ENCODE measurements around the gene GPR35.

The GPR35 gene

GRCh38 chr2:240603081-240603835 lies 22.0 kb upstream of the GPR35 start:
- peak; percentile 55 for DNase-seq

DNA sequence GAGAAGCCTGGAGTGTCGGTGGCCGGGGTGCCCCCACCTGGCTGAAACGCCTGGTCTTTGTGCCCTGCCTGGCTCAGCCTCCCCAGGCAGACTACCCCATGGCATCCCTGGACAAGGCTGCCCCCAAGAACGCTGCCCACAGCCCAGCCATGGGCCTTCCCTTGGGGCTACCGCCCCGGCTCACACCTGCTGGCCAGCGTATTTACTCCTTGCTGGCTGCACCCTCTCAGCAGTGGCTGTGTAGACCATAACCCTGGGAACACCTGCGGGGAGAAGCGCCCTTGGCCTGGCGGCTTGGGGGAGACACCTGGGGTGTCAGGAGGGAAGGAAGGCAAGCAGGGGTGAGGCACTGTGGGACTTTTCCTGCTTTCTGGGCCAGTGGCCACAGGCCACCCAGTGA lies 21.4 kb upstream of the GPR35 start:
- peak; percentile 58 for DNase-seq

DNA sequence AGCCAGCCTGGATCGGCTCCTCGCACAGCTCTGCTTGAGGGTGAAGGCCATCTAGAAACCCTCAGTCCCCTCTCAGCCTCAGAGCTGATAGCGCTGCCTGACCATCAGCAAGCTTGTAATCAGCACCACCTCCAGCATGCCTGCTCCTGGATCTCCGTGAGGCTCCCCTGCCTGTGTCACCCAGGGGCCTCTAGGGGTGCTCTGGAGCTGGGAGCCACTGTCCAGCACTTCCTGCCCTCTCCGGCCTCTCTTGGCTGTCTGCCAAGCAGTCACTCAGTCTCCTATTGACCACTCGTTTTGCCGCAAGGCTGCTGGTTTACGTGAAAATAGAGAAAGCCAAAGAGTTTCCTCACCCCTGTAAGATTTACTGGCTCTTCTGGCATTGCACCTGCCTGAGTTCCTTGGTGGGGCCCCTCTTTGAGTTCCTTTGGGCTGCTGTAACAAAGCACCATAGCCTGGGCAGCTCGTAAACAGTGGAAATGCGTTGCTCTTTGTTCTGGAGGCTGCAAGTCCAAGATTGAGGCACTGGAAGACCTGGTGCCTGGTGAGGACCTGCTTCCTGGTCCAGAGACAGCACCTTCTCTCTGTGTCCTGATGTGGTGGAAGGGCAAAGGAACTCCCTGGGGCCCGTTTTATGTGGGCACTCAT lies 20.9 kb upstream of the GPR35 start:
- peak; percentile 57 for DNase-seq

DNA sequence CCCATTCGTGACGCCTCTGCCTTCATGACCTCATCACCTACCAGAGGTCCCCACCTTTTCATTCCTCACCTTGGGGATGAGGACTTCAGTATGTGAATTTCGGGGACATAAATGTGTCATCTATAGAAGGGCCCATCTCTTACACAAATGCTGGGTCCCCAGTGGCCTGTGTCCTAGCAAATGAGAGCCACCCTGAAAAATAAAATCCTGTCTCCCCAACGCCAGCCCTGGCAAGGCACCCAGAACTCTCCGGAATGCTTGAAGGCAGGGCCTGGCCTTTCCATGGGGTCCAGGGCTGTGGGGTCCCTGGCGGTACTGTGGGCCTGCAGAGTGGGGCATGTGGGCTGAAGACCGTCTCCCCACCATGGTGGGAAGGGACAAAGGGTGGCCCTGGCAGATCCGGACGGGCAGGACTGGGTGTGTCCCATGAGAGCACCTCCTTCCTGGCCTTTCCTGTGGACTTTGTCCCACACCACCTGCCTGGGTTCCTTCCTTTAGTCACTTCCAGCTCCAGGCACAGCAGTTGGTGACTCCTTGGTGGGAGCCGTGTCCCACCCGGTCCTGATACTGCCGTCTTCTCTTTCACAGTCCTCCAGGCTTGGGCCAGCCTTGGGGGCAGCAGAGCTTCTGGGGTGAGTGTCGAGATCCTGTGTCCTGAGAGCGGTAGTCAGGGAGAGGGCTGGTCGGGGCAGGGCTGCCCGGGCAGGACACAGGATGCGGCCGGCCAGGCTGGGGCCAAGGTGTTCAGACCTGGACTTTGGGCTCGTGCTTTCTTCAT lies 20.2 kb upstream of the GPR35 start:
- DNase-seq: peak; percentile 56

- DNase-seq: peak; percentile 56
These were observed 19.2 kb upstream of the GPR35 start for GRCh38 chr2:240605867-240606743.

DNA sequence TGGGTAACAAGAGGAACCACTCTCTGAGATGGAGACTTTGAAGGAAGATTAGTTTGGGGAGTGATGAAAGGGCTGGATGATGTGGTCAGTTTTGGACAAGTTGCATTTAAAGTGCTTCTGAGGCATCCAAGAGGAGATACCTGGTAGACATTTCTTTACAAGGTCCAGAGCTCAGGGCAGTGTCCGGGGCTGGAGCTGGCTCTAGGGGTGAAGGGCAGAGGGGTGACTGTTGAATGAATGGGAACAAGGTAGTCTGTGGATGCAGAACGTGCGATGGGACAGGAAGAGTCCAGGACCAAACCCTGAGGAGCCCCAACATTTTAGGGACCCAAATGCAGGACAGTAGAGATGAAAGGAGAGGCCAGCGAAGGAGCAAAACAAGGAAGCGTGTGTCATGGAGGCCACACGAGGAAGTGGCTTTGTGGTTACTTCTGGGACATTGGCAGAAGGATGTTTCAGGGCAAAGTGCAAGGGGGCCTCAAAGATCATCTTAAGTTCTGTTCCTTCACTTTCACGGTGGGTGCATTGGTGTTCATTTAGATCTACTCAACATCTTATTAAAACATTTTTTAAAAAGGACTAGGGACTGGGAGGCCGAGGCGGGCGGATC lies 13.6 kb upstream of the GPR35 start:
- no peak for DNase-seq

- no peak for DNase-seq
These were observed 11.5 kb upstream of the GPR35 start for GRCh38 chr2:240613781-240614180.

GRCh38 chr2:240614391-240614790 lies 10.9 kb upstream of the GPR35 start:
- peak; percentile 50 for DNase-seq

DNA sequence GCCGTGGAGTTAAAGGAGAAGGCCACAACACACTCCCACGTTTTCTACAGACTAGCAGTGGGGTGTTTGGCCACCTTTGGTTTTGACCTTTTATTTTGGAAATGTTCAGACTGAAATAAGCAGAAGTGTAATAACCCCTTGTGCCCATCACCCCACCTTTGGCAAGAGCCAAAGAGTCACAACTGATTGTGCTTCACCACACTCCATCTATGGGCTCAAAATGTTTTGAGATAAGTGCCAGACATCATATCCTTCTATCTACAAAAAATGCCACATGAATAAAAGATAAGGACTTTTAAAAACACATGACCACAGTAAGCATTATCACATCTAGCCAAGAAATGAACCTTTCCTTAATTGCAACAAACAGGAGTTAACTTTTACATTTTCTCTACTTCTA lies 9.9 kb upstream of the GPR35 start:
- no peak for DNase-seq

GRCh38 chr2:240615820-240616547 lies 9.3 kb upstream of the GPR35 start:
- DNase-seq: peak; percentile 48

DNA sequence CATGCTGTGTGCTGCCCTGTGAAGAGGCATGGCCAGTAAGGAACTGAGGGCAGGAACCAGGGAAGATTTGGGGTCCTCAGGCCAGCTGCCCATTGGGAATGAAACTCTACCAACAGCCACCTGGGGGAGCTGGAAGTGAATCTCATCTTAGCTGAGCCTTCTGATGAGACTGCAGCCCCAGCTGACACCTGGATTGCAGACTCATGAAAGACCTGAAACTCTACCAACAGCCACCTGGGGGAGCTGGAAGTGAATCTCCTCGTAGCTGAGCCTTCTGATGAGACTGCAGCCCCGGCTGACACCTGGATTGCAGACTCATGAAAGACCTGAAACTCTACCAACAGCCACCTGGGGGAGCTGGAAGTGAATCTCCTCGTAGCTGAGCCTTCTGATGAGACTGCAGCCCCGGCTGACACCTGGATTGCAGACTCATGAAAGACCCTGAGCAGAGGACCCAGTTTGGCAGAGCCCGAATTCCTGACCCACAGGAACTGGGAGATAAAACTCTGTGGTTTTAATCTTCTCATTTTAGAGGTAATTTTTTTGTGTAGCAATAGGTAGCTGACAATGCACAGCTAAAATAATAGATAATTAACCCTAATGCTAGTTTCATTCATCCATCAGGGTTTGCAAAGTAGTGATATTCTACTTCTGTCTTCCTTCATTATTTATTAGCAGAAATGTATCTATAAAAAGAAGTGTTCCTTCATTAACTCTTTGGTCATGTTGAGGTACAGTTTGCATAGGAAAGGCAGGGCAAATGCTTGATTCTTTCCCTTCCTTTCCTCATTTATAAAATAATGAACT lies 8.2 kb upstream of the GPR35 start:
- DNase-seq: peak; percentile 36

DNA sequence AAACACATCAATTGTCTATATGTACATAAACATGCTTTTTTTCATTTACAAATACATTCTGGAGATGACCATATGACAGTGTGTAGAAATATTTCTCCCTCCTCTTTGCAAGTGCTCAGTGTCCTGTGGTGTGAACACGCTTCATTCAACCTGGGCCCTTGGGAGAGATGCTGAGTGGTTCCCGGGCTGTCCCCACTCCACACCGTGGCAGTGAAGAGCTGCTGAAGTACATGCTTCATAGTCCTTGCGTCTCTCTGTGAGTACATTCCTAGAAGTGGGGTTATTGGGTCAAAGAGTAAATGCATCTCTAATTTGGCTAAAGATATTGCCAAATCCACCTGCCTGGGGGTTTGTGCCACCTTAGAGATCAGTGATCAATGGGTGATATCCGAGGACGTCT lies 6.5 kb upstream of the GPR35 start:
- no peak for DNase-seq

DNA sequence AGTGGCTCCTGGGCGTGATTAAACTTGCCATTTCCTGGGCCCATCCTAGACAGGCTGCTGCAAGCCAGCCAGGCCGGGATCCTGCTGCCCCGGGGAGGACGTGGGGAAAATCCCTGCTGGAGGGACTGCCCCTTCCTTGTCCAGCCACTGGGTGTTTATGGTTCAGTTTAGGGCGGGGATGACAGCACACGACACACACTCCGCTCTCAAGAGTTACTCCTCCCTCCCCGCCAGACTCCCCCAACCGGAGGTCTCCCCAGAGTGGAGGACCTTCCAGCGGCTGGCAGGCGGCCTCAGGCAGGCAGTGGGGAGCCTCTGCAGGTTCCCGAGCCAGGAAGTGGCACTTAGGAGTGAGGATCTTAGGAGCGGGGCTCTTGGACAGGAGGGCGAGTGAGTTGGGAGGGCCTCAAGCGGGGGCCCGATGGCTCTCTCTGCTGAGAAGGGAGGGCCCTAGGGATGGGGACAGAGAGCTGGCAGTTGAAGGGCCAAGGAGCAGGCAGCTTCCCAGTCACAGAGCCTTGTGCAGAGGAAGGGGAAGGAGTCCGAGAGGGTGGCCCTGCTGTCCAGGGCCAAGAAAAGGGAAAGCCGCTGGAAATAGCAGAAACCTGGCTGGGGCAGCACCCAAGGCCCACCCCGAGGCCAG lies 5.7 kb upstream of the GPR35 start:
- DNase-seq: peak; percentile 57

DNA sequence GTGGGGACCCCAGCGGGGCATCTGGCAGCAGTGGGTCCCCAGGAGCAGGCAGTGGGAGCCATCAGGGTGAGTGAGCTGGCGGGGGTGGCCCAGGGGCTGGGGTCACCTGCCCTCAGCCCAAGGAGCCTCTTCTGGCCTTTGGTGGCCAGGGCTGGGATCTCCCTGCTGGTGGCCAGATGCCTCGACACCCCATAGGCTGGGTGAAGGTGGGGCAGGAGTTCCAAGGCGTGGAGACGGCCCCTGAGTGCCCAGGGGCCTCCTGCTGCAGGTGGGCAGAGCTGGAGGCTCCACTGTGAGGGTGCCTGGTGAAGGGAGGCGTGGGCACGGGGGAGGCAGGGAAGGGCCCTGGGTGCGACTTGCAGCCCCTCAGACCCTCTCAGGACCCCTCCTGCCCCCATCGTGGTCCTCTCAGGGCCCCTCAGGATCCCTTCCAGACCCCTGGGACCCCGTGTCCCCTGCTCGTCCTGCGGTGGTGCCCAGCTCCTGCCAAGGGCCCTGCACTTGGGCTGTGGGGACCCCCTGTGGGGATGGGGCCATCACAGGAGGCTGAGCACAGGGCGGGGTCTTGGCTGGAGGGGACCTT lies 5.0 kb upstream of the GPR35 start:
- DNase-seq: peak; percentile 58

DNA sequence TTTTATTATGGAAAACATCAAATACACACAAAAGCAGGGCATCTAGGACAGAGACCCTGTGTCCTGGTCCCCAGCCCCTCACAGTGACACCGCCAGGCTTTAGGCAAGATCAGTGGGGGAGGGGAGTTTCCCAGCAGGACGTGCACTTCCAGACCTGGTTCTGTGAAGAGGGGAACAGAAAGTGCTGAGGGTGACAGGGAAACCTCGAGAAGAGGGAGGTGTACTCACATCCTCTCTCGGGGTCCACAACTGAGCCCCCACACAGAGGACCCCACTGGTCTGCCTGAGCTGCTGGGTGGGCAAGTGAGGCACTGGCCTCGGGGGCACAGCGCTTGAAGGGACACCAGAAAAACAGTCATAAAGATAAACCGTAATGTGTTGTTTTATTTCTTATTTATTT lies 4.4 kb upstream of the GPR35 start:
- DNase-seq: no peak

DNA sequence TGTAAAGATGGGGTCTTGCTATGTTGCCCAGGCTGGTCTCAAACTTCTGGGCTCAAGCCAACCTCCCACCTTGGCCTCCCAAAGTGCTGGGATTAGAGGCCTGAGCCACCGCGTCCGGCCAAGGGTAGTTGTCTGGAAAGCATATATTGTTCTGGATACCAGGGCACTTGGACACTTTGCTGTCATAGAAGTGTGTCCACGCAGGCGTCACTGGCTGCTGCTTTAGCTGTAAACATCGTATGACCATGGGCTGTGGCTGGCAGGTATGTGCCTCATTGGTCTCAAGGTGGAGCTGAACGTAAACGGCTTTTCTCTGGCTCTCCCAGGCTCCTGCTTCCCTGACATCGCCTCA lies 3.2 kb upstream of the GPR35 start:
- peak; percentile 59 for DNase-seq

- DNase-seq: peak; percentile 79
These were observed 2.6 kb upstream of the GPR35 start for GRCh38 chr2:240622531-240623235.

DNA sequence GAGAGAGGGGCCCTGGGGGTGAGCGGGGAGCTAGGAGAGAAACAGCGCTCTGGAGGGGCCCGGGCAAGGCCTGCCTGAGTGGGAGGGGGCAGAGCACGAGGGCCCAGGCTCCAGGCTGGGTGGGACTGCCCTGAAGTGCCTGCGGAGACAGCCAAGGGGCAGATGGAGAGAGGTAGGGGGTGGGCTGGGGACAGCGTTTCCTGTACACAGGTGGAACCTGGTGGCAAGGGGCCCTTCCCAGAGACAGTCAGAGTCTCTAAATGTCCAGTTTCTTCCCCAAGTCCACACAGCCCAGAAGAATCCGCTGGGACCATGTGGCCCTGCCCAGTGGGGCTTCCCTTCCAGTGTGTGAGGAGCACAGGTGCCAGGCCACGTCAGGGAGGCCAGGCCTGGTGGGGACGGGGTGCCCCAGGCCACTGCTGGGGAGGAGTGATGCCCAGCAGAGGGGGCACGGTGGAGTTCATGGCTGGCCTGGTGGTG lies 1.7 kb upstream of the GPR35 start:
- peak; percentile 62 for DNase-seq
